Hematopoietic multipotent progenitor cell treated with erythropoietin and hydrocortisone succinate and interleukin-3 and kit ligand, for 6 days (in vitro differentiated cells): ENCODE results near the gene RPP30.
A peak's percentile ranks its signal among the peaks of the same experiment; 100 is the strongest.

ENCODE experiments used
- DNase-seq: peaks from one replicate; pipeline ENCODE4 v3.0.0-alpha.2; 2015

Gene RPP30

GRCh38 chr10:90947030-90947960, 75.5 kb downstream of the RPP30 start:
- DNase-seq, result peak; percentile 15
